C4-2B (cell line): ENCODE data around the gene PIP5K1C.

Source experiments
- ZFX ChIP-seq: fragments of 450-650 bp; IDR thresholded peaks from 2 replicates; pipeline ENCODE4 v1.6.1; 2017
- TF ChIP-seq, protein P1 (sequence below): fragments of 450-650 bp; conservative IDR thresholded peaks from 2 replicates; pipeline ENCODE4 v1.5.1; 2017; ENCODE audit warnings: mild to moderate bottlenecking

DNA sequence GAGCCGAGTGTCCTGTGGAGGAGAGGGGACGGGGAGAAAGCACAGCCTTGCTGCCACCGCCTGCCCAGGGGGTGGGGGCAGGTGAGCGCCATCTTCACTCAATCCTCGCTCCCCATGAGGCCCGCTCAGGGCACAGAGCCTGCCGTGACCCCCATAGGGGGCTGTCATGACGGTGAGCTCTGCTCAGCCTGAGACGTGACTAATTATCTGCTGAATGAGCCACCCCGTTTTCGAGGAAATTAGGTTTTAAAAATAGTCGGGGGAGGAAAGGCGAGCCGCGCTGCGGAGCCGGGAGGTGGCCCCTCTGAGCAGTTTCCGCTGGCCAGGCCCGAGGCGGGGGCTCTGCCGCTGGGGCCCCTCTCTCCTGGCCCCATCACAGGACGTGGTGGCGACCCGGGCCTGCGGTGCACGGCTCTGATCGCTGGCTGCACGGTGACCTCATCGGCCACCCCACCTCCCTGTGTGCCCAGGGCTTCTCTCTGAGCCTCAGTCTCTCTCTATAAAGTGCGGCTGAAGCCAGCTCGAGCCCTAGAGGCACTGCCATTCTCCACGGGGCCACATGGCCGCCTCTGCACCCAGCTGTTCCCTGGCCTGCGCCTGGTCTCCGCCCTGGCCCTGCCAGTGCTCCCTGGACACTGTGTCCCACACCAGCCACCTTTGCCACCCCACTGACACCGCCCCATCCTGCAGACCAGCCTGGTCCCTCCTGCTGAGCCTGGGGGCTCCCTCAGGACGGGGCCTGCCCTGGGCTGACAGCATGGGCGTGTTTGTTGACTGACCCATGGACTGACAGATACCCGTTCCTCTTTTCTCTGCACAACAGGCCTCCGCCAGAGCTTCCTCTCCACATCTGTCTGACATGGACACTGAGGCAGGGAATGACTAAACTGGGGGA, 28.3 kb downstream of the PIP5K1C start:
- TF ChIP-seq, protein P1, sequence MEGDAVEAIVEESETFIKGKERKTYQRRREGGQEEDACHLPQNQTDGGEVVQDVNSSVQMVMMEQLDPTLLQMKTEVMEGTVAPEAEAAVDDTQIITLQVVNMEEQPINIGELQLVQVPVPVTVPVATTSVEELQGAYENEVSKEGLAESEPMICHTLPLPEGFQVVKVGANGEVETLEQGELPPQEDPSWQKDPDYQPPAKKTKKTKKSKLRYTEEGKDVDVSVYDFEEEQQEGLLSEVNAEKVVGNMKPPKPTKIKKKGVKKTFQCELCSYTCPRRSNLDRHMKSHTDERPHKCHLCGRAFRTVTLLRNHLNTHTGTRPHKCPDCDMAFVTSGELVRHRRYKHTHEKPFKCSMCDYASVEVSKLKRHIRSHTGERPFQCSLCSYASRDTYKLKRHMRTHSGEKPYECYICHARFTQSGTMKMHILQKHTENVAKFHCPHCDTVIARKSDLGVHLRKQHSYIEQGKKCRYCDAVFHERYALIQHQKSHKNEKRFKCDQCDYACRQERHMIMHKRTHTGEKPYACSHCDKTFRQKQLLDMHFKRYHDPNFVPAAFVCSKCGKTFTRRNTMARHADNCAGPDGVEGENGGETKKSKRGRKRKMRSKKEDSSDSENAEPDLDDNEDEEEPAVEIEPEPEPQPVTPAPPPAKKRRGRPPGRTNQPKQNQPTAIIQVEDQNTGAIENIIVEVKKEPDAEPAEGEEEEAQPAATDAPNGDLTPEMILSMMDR = no peak
- TF ChIP-seq ZFX = no peak
